GM21786 (cell line): ENCODE data around the gene MED4.
A peak's percentile ranks its signal among the peaks of the same experiment; 100 is the strongest.

Experiments
- ATAC-seq: cut with Tn5 transposase; IDR thresholded peaks from one replicate; pipeline ENCODE4 v1.9.1; 2021; ENCODE audit not compliant: unreplicated experiment

Gene MED4

DNA sequence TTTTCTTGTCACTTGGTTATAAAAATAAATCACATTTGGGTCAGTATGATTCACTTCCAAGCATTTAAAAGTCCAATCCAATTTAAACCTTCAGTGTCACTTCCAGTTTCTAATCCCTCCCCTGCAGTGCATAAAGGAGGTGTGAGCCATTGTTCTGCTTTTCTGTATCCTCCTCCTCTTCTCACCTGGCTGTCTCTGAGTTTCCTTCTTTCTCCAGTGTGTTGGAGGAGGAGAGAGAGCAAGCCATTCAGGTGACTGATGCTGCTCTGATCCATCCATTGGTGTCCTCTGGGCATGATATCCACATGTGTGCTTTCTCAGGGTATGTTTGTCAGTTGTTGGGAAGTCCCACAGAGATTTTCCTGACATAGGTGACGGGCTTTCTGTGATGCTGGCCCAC lies 56.1 kb downstream of the MED4 start:
- no peak for ATAC-seq

DNA sequence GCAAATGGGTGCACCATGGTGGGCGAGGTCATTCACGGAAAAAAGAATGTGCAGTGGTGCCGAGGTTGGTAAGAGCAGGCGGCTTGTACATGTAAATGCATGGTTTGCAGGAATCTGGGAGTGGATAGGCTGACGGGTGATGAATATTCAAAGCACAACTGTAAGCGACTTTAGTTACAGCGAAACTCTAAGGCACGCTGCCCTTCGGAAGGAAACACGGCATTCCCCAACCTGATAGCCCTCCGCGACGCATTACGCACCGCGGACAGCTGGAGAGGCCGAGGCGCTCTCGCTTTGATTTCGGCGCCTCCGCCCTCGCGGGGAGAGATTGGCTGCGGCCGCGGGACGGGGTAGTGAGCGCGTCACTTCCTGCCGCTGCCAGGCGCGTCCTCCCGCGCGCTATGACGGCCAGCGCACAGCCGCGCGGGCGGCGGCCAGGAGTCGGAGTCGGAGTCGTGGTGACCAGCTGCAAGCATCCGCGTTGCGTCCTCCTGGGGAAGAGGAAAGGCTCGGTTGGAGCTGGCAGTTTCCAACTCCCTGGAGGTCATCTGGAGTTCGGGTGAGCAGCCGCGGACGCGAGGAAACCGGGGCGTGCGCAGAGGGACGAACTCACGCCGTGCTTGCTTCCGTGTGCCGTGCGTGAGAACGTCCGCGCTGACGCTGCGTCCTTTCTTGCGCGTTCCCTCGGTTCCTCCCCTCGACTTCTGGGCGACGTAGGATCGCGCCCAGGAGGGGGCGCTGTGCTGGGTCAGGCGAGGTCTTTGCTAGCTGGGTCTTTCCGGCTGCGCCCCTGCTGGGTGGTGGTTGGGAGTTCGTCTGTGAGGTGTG lies 57.3 kb downstream of the MED4 start, which contains the start of gene NUDT15:
TSS of gene NUDT15 (plus strand) at position 381 of the 828 bp plus-strand sequence. CDS start at position 402, 21 bp downstream.
- ATAC-seq = peak; percentile 91

DNA sequence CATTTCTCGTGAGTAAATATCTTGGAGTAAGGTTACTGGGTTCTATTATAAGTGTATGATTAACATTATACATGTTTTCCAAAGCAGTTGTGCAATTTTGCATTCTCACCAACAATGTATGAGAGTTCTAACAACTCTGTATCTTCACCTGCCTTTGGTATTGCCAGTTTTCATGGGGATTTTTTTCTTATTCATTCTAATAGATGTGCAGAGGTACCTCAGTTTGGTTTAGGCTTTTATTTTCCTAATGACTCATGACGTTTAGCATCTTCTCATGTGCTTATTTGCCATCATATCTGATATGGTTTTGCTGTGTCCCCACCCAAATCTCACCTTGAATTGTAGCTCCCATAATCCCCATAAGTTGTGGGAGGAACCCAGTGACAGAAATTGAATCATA lies 65.0 kb downstream of the MED4 start:
- no peak for ATAC-seq

GRCh38 chr13:48028066-48028465 lies 66.8 kb downstream of the MED4 start:
- ATAC-seq = no peak
